A549 (cell line): ENCODE results near the gene GPR89B. TPM values are rescaled to one million over a fixed set of nuclear protein-coding genes. Genes with fewer than 3 reads are reported as not detected.

Source experiments
- ATAC-seq, 2 experiments: fragments of 200-7000 bp in 1 of 2; fragments of >200 bp in 1 of 2; cut with Nextera tagmentation in 1 of 2; cut with Tn5 transposase in 1 of 2; 3 replicates each; pipeline versions ENCODE4 v1.8.0 to v1.9.1; 2018 to 2020; ENCODE audit warnings: mild to moderate bottlenecking in 1 of 2, moderate library complexity in 1 of 2
- CTCF ChIA-PET: fragments of 300-600 bp; sonication (Branson Sonifier 250); formaldehyde crosslinking; extraction: SDS; loops from one replicate; lab custom pipeline; 2021; ENCODE audit warnings: antibody characterized with exemption, inconsistent platforms; lab: Yijun Ruan, JAX
- POLR2A ChIA-PET: fragments of 350-600 bp; formaldehyde crosslinking; extraction: SDS; loops from one replicate; lab custom pipeline; 2021; ENCODE audit warnings: antibody characterized with exemption, inconsistent platforms; lab: Yijun Ruan, JAX
- DNase-seq, 2 experiments: peaks; one replicate each; pipeline versions ENCODE4 v3.0.0 to v3.0.0-alpha.2; 2011 to 2016; ENCODE audit warnings: low read depth in 1 of 2, low spot score in 1 of 2
- FAIRE-seq: peaks from 2 replicates; lab custom pipeline; 2011; peaks lifted over from hg19 to GRCh38; lab: Jason Lieb, UNC
- H3K27ac ChIP-seq, 2 experiments: fragments of >200 bp; sonication (Bioruptor Twin); formaldehyde crosslinking; 3 replicates each; pipeline ENCODE4 v1.5.1; 2016 to 2017
- H3K4me1 ChIP-seq: fragments of >200 bp; sonication (Bioruptor Twin); formaldehyde crosslinking; 3 replicates; pipeline ENCODE4 v1.6.1; 2016
- H3K4me2 ChIP-seq: fragments of >200 bp; sonication (Bioruptor Twin); formaldehyde crosslinking; 3 replicates; pipeline ENCODE4 v1.6.1; 2016
- H3K4me3 ChIP-seq: fragments of >200 bp; sonication (Bioruptor Twin); formaldehyde crosslinking; 3 replicates; pipeline ENCODE4 v1.5.1; 2016
- H3K9me3 ChIP-seq: fragments of >200 bp; sonication (Bioruptor Twin); formaldehyde crosslinking; 3 replicates; pipeline ENCODE4 v1.6.1; 2016
- BHLHE40 ChIP-seq: IDR thresholded peaks from 2 replicates; pipeline ENCODE4 v1.6.1; 2012; ENCODE audit warnings: low read depth, low read length, inconsistent platforms
- CBX2 ChIP-seq: fragments of 200-600 bp; sonication (generic); IDR thresholded peaks from 2 replicates; pipeline ENCODE4 v1.6.1; 2016; ENCODE audit warnings: low read depth, mild to moderate bottlenecking, borderline replicate concordance
- CBX8 ChIP-seq: fragments of 200-600 bp; sonication (generic); IDR thresholded peaks from 2 replicates; pipeline ENCODE4 v1.6.1; 2016
- CEBPB ChIP-seq, 2 experiments: fragments of >200 bp in 1 of 2; sonication (Bioruptor Twin) in 1 of 2; formaldehyde crosslinking in 1 of 2; IDR thresholded peaks; 2 replicates each; pipeline ENCODE4 v1.6.1; 2012 to 2016
- CHD2 ChIP-seq: fragments of 150-350 bp; IDR thresholded peaks from 2 replicates; pipeline ENCODE4 v1.6.1; 2014; ENCODE audit warnings: low read length; ENCODE audit not compliant: partially characterized antibody
- FOSL2 ChIP-seq, 2 experiments: fragments of 450-650 bp in 1 of 2; fragments of >200 bp in 1 of 2; sonication (Bioruptor Twin) in 1 of 2; formaldehyde crosslinking; IDR thresholded peaks; 2 replicates each; pipeline versions ENCODE4 v1.5.0 to v1.6.1; 2016 to 2020; ENCODE audit warnings: mild to moderate bottlenecking in 1 of 2, moderate library complexity in 1 of 2
- HDAC2 ChIP-seq: fragments of 200-600 bp; sonication (generic); IDR thresholded peaks from 2 replicates; pipeline ENCODE4 v1.6.1; 2016
- HOXB13 ChIP-seq: fragments of 250-450 bp; sonication (Bioruptor Pico); IDR thresholded peaks from 2 replicates; pipeline ENCODE4 v1.5.0; 2020; ENCODE audit warnings: low read depth, mild to moderate bottlenecking, moderate library complexity
- JUNB ChIP-seq: fragments of >200 bp; sonication (Bioruptor Twin); formaldehyde crosslinking; IDR thresholded peaks from 2 replicates; pipeline ENCODE4 v1.6.1; 2016
- KDM5A ChIP-seq: fragments of 200-600 bp; sonication (generic); IDR thresholded peaks from 2 replicates; pipeline ENCODE4 v1.6.1; 2016; ENCODE audit warnings: antibody characterized with exemption, mild to moderate bottlenecking
- MAFK ChIP-seq: fragments of 450-650 bp; IDR thresholded peaks from 2 replicates; pipeline ENCODE4 v1.6.1; 2014; ENCODE audit not compliant: partially characterized antibody
- MAZ ChIP-seq: fragments of 150-350 bp; IDR thresholded peaks from 2 replicates; pipeline ENCODE4 v1.6.1; 2014; ENCODE audit warnings: antibody characterized with exemption, low read depth, low read length, borderline replicate concordance
- NFE2L2 ChIP-seq: fragments of 150-350 bp; conservative IDR thresholded peaks from 2 replicates; pipeline ENCODE4 v1.6.1; 2014; ENCODE audit warnings: low read length
- NPAS2 ChIP-seq: fragments of 250-450 bp; sonication (Bioruptor Pico); IDR thresholded peaks from 2 replicates; pipeline ENCODE4 v1.8.0; 2022; ENCODE audit warnings: mild to moderate bottlenecking, moderate library complexity, borderline replicate concordance
- PHF8 ChIP-seq: fragments of 200-600 bp; sonication (generic); IDR thresholded peaks from 2 replicates; pipeline ENCODE4 v1.6.1; 2016; ENCODE audit warnings: low read depth, mild to moderate bottlenecking, antibody characterized with exemption, moderate library complexity, borderline replicate concordance
- POLR2AphosphoS2 ChIP-seq: conservative IDR thresholded peaks from 2 replicates; pipeline ENCODE4 v1.6.1; 2012; ENCODE audit warnings: low read length, improper control_type of control experiment, inconsistent platforms
- RAD21 ChIP-seq, 2 experiments: fragments of >200 bp in 1 of 2; sonication (Bioruptor Twin) in 1 of 2; formaldehyde crosslinking in 1 of 2; IDR thresholded peaks in 1 of 2; conservative IDR thresholded peaks in 1 of 2; 2 replicates in 1 of 2; 3 replicates in 1 of 2; pipeline ENCODE4 v1.6.1; 2012 to 2018; ENCODE audit warnings: inconsistent platforms in 1 of 2
- SMC3 ChIP-seq: fragments of >200 bp; sonication (Bioruptor Twin); formaldehyde crosslinking; IDR thresholded peaks from 3 replicates; pipeline ENCODE4 v1.6.1; 2018; ENCODE audit warnings: inconsistent platforms
- SREBF2 ChIP-seq: fragments of 450-650 bp; IDR thresholded peaks from 2 replicates; pipeline ENCODE4 v1.6.1; 2014; ENCODE audit warnings: mild to moderate bottlenecking, moderate library complexity
- TFCP2L1 ChIP-seq: fragments of 250-450 bp; sonication (Bioruptor Pico); IDR thresholded peaks from 2 replicates; pipeline ENCODE4 v1.5.0; 2021; ENCODE audit warnings: mild to moderate bottlenecking
- TP53 ChIP-seq: fragments of 250-450 bp; sonication (Bioruptor Pico); IDR thresholded peaks from 2 replicates; pipeline ENCODE4 v1.5.0; 2021; ENCODE audit warnings: mild to moderate bottlenecking, moderate library complexity
- ZC3H11A ChIP-seq: fragments of 450-650 bp; IDR thresholded peaks from 2 replicates; pipeline ENCODE4 v1.6.1; 2014; ENCODE audit warnings: antibody characterized with exemption, mild to moderate bottlenecking
- ZFP36 ChIP-seq: fragments of 450-650 bp; IDR thresholded peaks from 2 replicates; pipeline ENCODE4 v1.6.1; 2014; ENCODE audit warnings: borderline replicate concordance; ENCODE audit not compliant: partially characterized antibody
- ZSCAN20 ChIP-seq: fragments of 250-450 bp; sonication (Bioruptor Pico); IDR thresholded peaks from 2 replicates; pipeline ENCODE4 v1.8.0; 2022; ENCODE audit warnings: mild to moderate bottlenecking, moderate library complexity
- WGBS: methylation state at CpG from one replicate; pipeline ENCODE4 v1.1.6; 2017; ENCODE audit errors: missing lambda C conversion rate; 5-methylcytosine and 5-hydroxymethylcytosine counted together
- polyA plus RNA-seq, 4 experiments: library from polyadenylated mRNA; depleted of rRNA in 3 of 4; stranded (reverse); fragments of >200 nt; fragmentation: RNase III in 1 of 4; extraction: RNeasy Plus Mini Kit Qiagen cat#74134 plus additional on column Dnase treatment in 1 of 4; gene quantifications; 2 replicates in 3 of 4; 3 replicates in 1 of 4; pipeline ENCODE4 v1.2.3, GENCODE V29; 2011 to 2017
- TF ChIP-seq, protein P1 (sequence below): fragments of >200 bp; sonication (Bioruptor Twin); formaldehyde crosslinking; IDR thresholded peaks from 3 replicates; pipeline ENCODE4 v1.5.1; 2016
- TF ChIP-seq, protein P2 (sequence below): fragments of 250-450 bp; sonication (Bioruptor Pico); IDR thresholded peaks from 2 replicates; pipeline ENCODE4 v1.5.0; 2021; ENCODE audit warnings: mild to moderate bottlenecking, moderate library complexity, borderline replicate concordance
- TF ChIP-seq, protein P3 (sequence below): IDR thresholded peaks from 2 replicates; pipeline ENCODE4 v1.6.1; 2012

The GPR89B gene
- polyA plus RNA-seq, 2 of the 4 experiments (the other 2 are of a cell fraction): 7.0 to 17.4 TPM

DNA sequence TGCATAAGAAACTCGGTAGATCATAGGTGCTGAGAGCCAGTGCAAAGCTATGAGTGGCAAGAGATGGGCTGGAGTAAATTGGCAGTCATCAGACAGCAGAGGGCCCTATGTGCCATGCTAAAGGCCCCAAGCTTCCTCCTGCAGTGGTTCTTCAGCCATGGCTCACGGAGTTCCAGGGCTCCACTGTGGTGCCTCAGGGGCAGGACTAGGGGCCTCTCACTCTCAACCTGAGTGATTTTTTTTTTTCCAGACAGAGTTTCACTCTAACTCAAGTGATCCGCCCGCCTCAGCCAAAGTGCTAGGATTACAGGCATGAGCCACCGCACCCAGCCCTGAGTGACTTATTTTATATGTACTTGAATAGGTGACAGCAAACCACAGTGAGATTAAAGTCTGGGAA, 36.0 kb upstream of the GPR89B start:
- peak; percentile 70 to 74 for ATAC-seq
- CTCF ChIA-PET: interaction anchor here (0.6 to 5.5 kb wide), 45 partner anchors 9 to 619 kb away, joined by 3 to 52 read pairs (median 4); partner anchors contain the start of gene GJA8

DNA sequence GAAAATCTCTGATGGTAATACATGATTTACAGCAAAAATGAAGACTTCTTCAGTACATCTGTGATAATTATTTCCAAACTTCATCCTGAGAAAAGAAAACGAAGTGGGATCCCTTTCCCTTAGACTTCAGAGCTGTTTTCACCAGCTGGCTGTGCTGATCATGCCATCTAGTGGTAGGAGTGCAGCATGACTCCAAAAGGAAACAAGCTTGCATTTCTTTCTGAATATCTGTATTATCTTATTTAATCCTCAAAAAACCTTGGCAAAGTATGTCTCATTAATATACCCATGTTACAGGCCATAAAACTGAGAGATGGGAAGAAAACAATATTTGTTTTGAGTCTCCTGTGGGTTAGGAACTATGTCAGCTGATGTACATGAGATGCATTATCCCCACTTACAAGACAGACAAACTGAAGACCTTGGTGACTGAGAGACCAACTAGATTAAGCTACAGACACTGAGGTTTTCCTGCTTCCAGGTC, 35.4 kb upstream of the GPR89B start:
- Histone ChIP-seq H3K9me3 (no peaks in the 10 kb centered on the region), H3K27ac (no peak overlapping the region), H3K4me2 (no peak overlapping the region), H3K4me3 (no peak overlapping the region), H3K4me1 (no peaks in the 10 kb centered on the region)
- FAIRE-seq (peak; percentile 97), ATAC-seq (peak in 1 of 2 experiments; percentile 59; a peak in 3 of 6 replicates), DNase-seq (peak; percentile 52 to 57)
- ChIA-PET CTCF (interaction anchor here (0.6 to 5.5 kb wide), 51 partner anchors 9 to 649 kb away, joined by 3 to 52 read pairs (median 4); partner anchors contain the start of gene GJA8), POLR2A (interaction anchor here (0.5 to 1.6 kb wide), 2 partner anchors 223 to 270 kb away, joined by 3 read pairs; partner anchors contain the start of gene ACP6)
- TF ChIP-seq SMC3 (peak; percentile 81), RAD21 (conservative IDR thresholded peaks at IDR 0.05 in 1 of 2, IDR thresholded peaks at IDR 0.05 in 1 of 2) (peak; percentile 85 to 91), CBX8 (no peak), KDM5A (no peak), HDAC2 (no peak)
- TF ChIP-seq, protein P1, sequence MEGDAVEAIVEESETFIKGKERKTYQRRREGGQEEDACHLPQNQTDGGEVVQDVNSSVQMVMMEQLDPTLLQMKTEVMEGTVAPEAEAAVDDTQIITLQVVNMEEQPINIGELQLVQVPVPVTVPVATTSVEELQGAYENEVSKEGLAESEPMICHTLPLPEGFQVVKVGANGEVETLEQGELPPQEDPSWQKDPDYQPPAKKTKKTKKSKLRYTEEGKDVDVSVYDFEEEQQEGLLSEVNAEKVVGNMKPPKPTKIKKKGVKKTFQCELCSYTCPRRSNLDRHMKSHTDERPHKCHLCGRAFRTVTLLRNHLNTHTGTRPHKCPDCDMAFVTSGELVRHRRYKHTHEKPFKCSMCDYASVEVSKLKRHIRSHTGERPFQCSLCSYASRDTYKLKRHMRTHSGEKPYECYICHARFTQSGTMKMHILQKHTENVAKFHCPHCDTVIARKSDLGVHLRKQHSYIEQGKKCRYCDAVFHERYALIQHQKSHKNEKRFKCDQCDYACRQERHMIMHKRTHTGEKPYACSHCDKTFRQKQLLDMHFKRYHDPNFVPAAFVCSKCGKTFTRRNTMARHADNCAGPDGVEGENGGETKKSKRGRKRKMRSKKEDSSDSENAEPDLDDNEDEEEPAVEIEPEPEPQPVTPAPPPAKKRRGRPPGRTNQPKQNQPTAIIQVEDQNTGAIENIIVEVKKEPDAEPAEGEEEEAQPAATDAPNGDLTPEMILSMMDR: peak; percentile 95
- 19% methylated on average over 1 of the region's 1 CpG for WGBS

More for the DNA sequence above, 36.0 kb upstream of the GPR89B start:
- peak; percentile 16 to 34 for DNase-seq
- Histone ChIP-seq H3K4me3 (no peak overlapping the region), H3K9me3 (no peaks in the 10 kb centered on the region), H3K27ac (no peak overlapping the region), H3K4me1 (no peaks in the 10 kb centered on the region), H3K4me2 (no peak overlapping the region)
- POLR2A ChIA-PET: interaction anchor here (0.5 to 1.6 kb wide), 2 partner anchors 222 to 270 kb away, joined by 3 read pairs; partner anchors contain the start of gene ACP6
- WGBS: 59% methylated on average over 5 of the region's 5 CpGs
- no peak for FAIRE-seq
- TF ChIP-seq SREBF2 (no peak), CHD2 (no peak), HOXB13 (CRISPR knock-in tag) (no peak), POLR2AphosphoS2 (no peak), ZSCAN20 (no peak), ZFP36 (no peak), PHF8 (no peak), TFCP2L1 (CRISPR knock-in tag) (no peak), ZC3H11A (no peak), NPAS2 (CRISPR knock-in tag) (no peak), NFE2L2 (no peak), FOSL2 (IDR thresholded peaks at IDR 0.05) (no peak), FOSL2 (CRISPR knock-in tag; IDR thresholded peaks at IDR 0.05) (no peak), TP53 (CRISPR knock-in tag) (no peak), JUNB (no peak)

DNA sequence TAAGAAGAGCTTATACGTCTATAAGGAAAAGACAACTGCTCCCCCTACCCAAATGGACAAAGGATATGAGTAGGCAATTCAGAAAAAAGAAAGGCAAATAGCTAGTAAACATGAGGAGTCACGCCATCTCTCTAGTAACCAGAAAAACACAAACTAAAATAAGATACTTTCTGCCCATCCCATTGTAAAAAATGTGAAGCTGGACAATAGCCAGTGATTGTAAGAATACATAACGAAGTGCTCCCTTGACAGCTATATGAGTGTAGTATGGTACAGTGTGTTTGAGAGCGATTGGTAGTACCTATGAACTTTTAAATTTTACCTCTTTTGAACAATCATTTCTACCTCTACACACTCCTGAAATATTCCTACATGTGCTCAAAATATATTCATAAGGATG, 33.1 kb upstream of the GPR89B start:
- no peak overlapping the region for H3K4me3 ChIP-seq
- ATAC-seq (no peak), DNase-seq (peak in 1 of 2 experiments; percentile 33), FAIRE-seq (no peak)
- H3K4me1 ChIP-seq: no peaks in the 10 kb centered on the region
- H3K4me2 ChIP-seq: no peak overlapping the region
- POLR2A ChIA-PET: no interaction called here
- no peaks in the 10 kb centered on the region for H3K9me3 ChIP-seq
- no peak overlapping the region for H3K27ac ChIP-seq
- CTCF ChIA-PET: interaction anchor here (1.4 to 5.5 kb wide), 2 partner anchors 8 to 401 kb away, joined by 4 to 52 read pairs; partner anchors contain the start of gene GJA8
- 45% methylated on average over 4 of the region's 4 CpGs for WGBS
- no peak for TF ChIP-seq CBX8
- no peak for TF ChIP-seq SREBF2
- no peak for TF ChIP-seq ZSCAN20
- TF ChIP-seq, protein P1: no peak
- no peak for TF ChIP-seq NFE2L2
- TF ChIP-seq, protein P2, sequence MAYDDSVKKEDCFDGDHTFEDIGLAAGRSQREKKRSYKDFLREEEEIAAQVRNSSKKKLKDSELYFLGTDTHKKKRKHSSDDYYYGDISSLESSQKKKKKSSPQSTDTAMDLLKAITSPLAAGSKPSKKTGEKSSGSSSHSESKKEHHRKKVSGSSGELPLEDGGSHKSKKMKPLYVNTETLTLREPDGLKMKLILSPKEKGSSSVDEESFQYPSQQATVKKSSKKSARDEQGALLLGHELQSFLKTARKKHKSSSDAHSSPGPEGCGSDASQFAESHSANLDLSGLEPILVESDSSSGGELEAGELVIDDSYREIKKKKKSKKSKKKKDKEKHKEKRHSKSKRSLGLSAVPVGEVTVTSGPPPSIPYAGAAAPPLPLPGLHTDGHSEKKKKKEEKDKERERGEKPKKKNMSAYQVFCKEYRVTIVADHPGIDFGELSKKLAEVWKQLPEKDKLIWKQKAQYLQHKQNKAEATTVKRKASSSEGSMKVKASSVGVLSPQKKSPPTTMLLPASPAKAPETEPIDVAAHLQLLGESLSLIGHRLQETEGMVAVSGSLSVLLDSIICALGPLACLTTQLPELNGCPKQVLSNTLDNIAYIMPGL (CRISPR knock-in tag): no peak
- TF ChIP-seq, protein P3, sequence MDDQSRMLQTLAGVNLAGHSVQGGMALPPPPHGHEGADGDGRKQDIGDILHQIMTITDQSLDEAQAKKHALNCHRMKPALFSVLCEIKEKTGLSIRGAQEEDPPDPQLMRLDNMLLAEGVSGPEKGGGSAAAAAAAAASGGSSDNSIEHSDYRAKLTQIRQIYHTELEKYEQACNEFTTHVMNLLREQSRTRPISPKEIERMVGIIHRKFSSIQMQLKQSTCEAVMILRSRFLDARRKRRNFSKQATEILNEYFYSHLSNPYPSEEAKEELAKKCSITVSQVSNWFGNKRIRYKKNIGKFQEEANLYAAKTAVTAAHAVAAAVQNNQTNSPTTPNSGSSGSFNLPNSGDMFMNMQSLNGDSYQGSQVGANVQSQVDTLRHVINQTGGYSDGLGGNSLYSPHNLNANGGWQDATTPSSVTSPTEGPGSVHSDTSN: no peak
- no peak for TF ChIP-seq BHLHE40
- TF ChIP-seq MAFK: no peak
- TF ChIP-seq CEBPB (IDR thresholded peaks at IDR 0.05): no peak
- TF ChIP-seq FOSL2 (IDR thresholded peaks at IDR 0.05): no peak
- no peak for TF ChIP-seq FOSL2 (CRISPR knock-in tag; IDR thresholded peaks at IDR 0.05)
- TF ChIP-seq TP53 (CRISPR knock-in tag): no peak
- no peak for TF ChIP-seq CBX2
- no peak for TF ChIP-seq MAZ
- TF ChIP-seq POLR2AphosphoS2: no peak
